Right lobe of liver (tissue), 6 donors: Measurements from ENCODE around the gene CTNND2. TPM values are rescaled to one million over a fixed set of nuclear protein-coding genes. Genes with fewer than 3 reads are reported as not detected.

Source experiments
- ATAC-seq, 4 donors: fragments of 200-7000 bp; cut with Tn5 transposase; one replicate each; pipeline ENCODE4 v1.9.1; 2020; ENCODE audit warnings: mild to moderate bottlenecking in 4 of 4, moderate library complexity in 4 of 4
- DNase-seq, 3 donors: peaks; one replicate each; pipeline ENCODE4 v3.0.0-alpha.2; 2020
- H3K27ac ChIP-seq, 3 donors: fragments of 200-600 bp; one replicate each; pipeline ENCODE4 v1.8.0; 2022
- H3K27me3 ChIP-seq, 2 donors: fragments of 200-600 bp; one replicate each; pipeline ENCODE4 v1.8.0; 2022
- H3K36me3 ChIP-seq, 4 donors: fragments of 200-600 bp; sonication (generic) in 1 of 4; one replicate each; pipeline versions ENCODE4 v1.5.1 to v1.8.0; 2017 to 2022; ENCODE audit warnings: control low read depth in 1 of 4
- H3K4me1 ChIP-seq, 4 donors: fragments of 200-600 bp; sonication (generic) in 1 of 4; one replicate each; pipeline versions ENCODE4 v1.5.1 to v1.8.0; 2017 to 2022; ENCODE audit warnings: control low read depth in 1 of 4
- H3K4me3 ChIP-seq, 3 donors: fragments of 200-600 bp; one replicate each; pipeline ENCODE4 v1.8.0; 2022
- H3K9me3 ChIP-seq, 4 donors: fragments of 200-600 bp; sonication (generic) in 1 of 4; one replicate each; pipeline versions ENCODE4 v1.5.1 to v1.8.0; 2017 to 2022; ENCODE audit warnings: control low read depth in 1 of 4
- CTCF ChIP-seq, 4 donors: fragments of 200-600 bp in 3 of 4; fragments of 450-650 bp in 1 of 4; IDR thresholded peaks; one replicate each; pipeline versions ENCODE4 v1.5.1 to v1.8.0; 2016 to 2022; ENCODE audit warnings: antibody characterized with exemption in 4 of 4, mild to moderate bottlenecking in 2 of 4
- POLR2A ChIP-seq: fragments of 450-650 bp; IDR thresholded peaks from one replicate; pipeline ENCODE4 v1.6.1; 2017; ENCODE audit warnings: antibody characterized with exemption, mild to moderate bottlenecking
- WGBS: methylation state at CpG from one replicate; pipeline ENCODE4 v1.1.6; 2018; ENCODE audit warnings: low coverage, low lambda C conversion rate; ENCODE audit not compliant: insufficient coverage; ENCODE audit errors: missing lambda C conversion rate; 5-methylcytosine and 5-hydroxymethylcytosine counted together
- intact Hi-C, 2 donors: fragments of 100-400 bp; cut with DNase I; formaldehyde crosslinking; loops; one replicate each; pipeline versions ENCODE4 v1.11.2 to v1.14.1; 2022
- total RNA-seq, 6 experiments: library from RNA; depleted of rRNA in 2 of 6; stranded (reverse); fragments of >200 nt in 2 of 6; fragmentation: NEBNext Ultra II Directional in 3 of 6; extraction: Animal tissue kit (Norgen Biotek cat#: 25700) in 3 of 6; gene quantifications; one replicate each; pipeline versions ENCODE4 v1.1.0 to v1.2.4, GENCODE V29; 2016 to 2023
- donor health status: DM: no; HTN: yes; CAD: no.
- donor health status: DM: no; HTN: no; CAD: no.
- donor health status: DM: no; HTN: no; CAD: no.
- donor health status: DM: no; HTN: yes; CAD: no.
- donor health status: DM: no; HTN: yes; CAD: no.

Gene CTNND2
- total RNA-seq, 6 experiments from 2014 or later = 0.06 to 1.5 (median 1.1) TPM

GRCh38 chr5:11038772-11039171 lies 865.5 kb downstream of the CTNND2 start:
- TF ChIP-seq POLR2A (no peak), CTCF (IDR thresholded peaks at IDR 0.05) (no peak)
- no peaks in the 10 kb centered on the region for H3K36me3 ChIP-seq
- DNase-seq = no peak
- no peak overlapping the region for H3K27ac ChIP-seq
- no peaks in the 10 kb centered on the region for H3K9me3 ChIP-seq
- H3K4me3 ChIP-seq = no peak overlapping the region
- ATAC-seq = no peak
- no peaks in the 10 kb centered on the region for H3K4me1 ChIP-seq
- WGBS = 53% methylated on average over 3 of the region's 3 CpGs
- intact Hi-C loops = no loop called here
- H3K27me3 ChIP-seq = no peaks in the 10 kb centered on the region

GRCh38 chr5:11037941-11038340 lies 866.3 kb downstream of the CTNND2 start:
- ATAC-seq = no peak
- Histone ChIP-seq H3K27me3 (no peaks in the 10 kb centered on the region), H3K4me3 (no peak overlapping the region), H3K4me1 (no peaks in the 10 kb centered on the region), H3K36me3 (no peaks in the 10 kb centered on the region), H3K9me3 (no peaks in the 10 kb centered on the region), H3K27ac (no peak overlapping the region)
- WGBS = no CpG with 5 or more reads among the region's 2 CpGs
- intact Hi-C loops = no loop called here
- no peak for DNase-seq
- TF ChIP-seq CTCF (IDR thresholded peaks at IDR 0.05) = no peak
- no peak for TF ChIP-seq POLR2A

- intact Hi-C loops = no loop called here
- Histone ChIP-seq H3K36me3 (no peaks in the 10 kb centered on the region), H3K27me3 (no peaks in the 10 kb centered on the region), H3K27ac (no peak overlapping the region), H3K9me3 (no peaks in the 10 kb centered on the region), H3K4me1 (no peaks in the 10 kb centered on the region), H3K4me3 (no peak overlapping the region)
- TF ChIP-seq CTCF (IDR thresholded peaks at IDR 0.05) = no peak
- no peak for TF ChIP-seq POLR2A
- DNase-seq = no peak
- 62% methylated on average over 5 of the region's 6 CpGs for WGBS
- ATAC-seq = no peak
These were observed 867.2 kb downstream of the CTNND2 start for GRCh38 chr5:11037080-11037479.

- no peak for ATAC-seq
- Histone ChIP-seq H3K27ac (no peak overlapping the region), H3K27me3 (no peaks in the 10 kb centered on the region), H3K4me3 (no peak overlapping the region), H3K4me1 (no peaks in the 10 kb centered on the region), H3K9me3 (peaks cover 0 to 6% (median 0%) of the 10 kb centered on the region in 4 donors), H3K36me3 (no peaks in the 10 kb centered on the region)
- intact Hi-C loops = no loop called here
- TF ChIP-seq POLR2A = no peak
- TF ChIP-seq CTCF (IDR thresholded peaks at IDR 0.05) = no peak
- no peak for DNase-seq
These were observed 873.6 kb downstream of the CTNND2 start for GRCh38 chr5:11030671-11031070.

- Histone ChIP-seq H3K36me3 (no peaks in the 10 kb centered on the region), H3K4me1 (no peaks in the 10 kb centered on the region), H3K27me3 (no peaks in the 10 kb centered on the region), H3K9me3 (peaks cover 0 to 6% (median 0%) of the 10 kb centered on the region in 4 donors), H3K4me3 (no peak overlapping the region), H3K27ac (no peak overlapping the region)
- TF ChIP-seq CTCF (IDR thresholded peaks at IDR 0.05) (no peak), POLR2A (no peak)
- WGBS = 79% methylated on average over 5 of the region's 5 CpGs
- no peak for ATAC-seq
- no peak for DNase-seq
- intact Hi-C loops = no loop called here
These were observed 876.6 kb downstream of the CTNND2 start for GRCh38 chr5:11027660-11028059.
